HEK293 (cell line): ENCODE data around the gene MTMR6.

Source experiments
- CTCF ChIA-PET: fragments of 350-600 bp; formaldehyde crosslinking; extraction: SDS; loops from one replicate; lab custom pipeline; 2021; ENCODE audit warnings: antibody characterized with exemption; lab: Yijun Ruan, JAX
- POLR2A ChIA-PET: fragments of 300-600 bp; formaldehyde crosslinking; extraction: SDS; loops from one replicate; lab custom pipeline; 2020; ENCODE audit warnings: antibody characterized with exemption, inconsistent platforms; lab: Yijun Ruan, JAX
- H3K27ac ChIP-seq: fragments of 200-500 bp; sonication (Bioruptor generic); 2 replicates; pipeline ENCODE4 v1.5.1; 2014; ENCODE audit warnings: low read depth, low read length, control low read depth, inconsistent platforms; ENCODE audit errors: extremely low read depth
- H3K36me3 ChIP-seq, 2 experiments: fragments of 200-500 bp in 1 of 2; sonication (Bioruptor generic) in 1 of 2; 1 replicate in 1 of 2; 2 replicates in 1 of 2; pipeline ENCODE4 v1.5.1; 2014 to 2017; ENCODE audit warnings: inconsistent platforms in 2 of 2, low read length in 2 of 2; ENCODE audit not compliant: control insufficient read depth in 2 of 2, insufficient read depth in 1 of 2
- H3K4me1 ChIP-seq: fragments of 200-500 bp; sonication (Bioruptor generic); 2 replicates; pipeline ENCODE4 v1.5.1; 2014; ENCODE audit warnings: mild to moderate bottlenecking, low read length, inconsistent platforms; ENCODE audit not compliant: control insufficient read depth, insufficient read depth
- H3K4me3 ChIP-seq: 2 replicates; pipeline ENCODE4 v1.5.1; 2011; ENCODE audit warnings: low read depth, mild to moderate bottlenecking, control low read depth, low read length, moderate library complexity
- H3K9me3 ChIP-seq: fragments of 200-500 bp; sonication (Bioruptor generic); 2 replicates; pipeline ENCODE4 v1.5.1; 2014; ENCODE audit warnings: low read depth, low read length, inconsistent platforms; ENCODE audit not compliant: control insufficient read depth, insufficient read depth
- HIC1 ChIP-seq: fragments of 450-650 bp; formaldehyde crosslinking; IDR thresholded peaks from 2 replicates; pipeline ENCODE4 v1.5.1; 2016; ENCODE audit warnings: missing biosample characterization, missing genetic modification characterization
- IKZF3 ChIP-seq: fragments of 450-650 bp; IDR thresholded peaks from 2 replicates; pipeline ENCODE4 v1.5.0; 2018; ENCODE audit warnings: missing biosample characterization, mild to moderate bottlenecking, missing genetic modification characterization, moderate library complexity
- KLF16 ChIP-seq: fragments of 450-650 bp; formaldehyde crosslinking; IDR thresholded peaks from 2 replicates; pipeline ENCODE4 v1.5.1; 2017; ENCODE audit warnings: missing biosample characterization, missing genetic modification characterization
- KLF17 ChIP-seq: fragments of 450-650 bp; formaldehyde crosslinking; IDR thresholded peaks from 2 replicates; pipeline ENCODE4 v1.5.1; 2016; ENCODE audit warnings: missing biosample characterization, missing genetic modification characterization
- MEIS1 ChIP-seq: sonication (generic); formaldehyde crosslinking; IDR thresholded peaks from 2 replicates; pipeline ENCODE4 v1.8.1; 2022; ENCODE audit warnings: missing genetic modification reagents, mild to moderate bottlenecking, borderline replicate concordance
- PRDM4 ChIP-seq: fragments of 450-650 bp; formaldehyde crosslinking; IDR thresholded peaks from 2 replicates; pipeline ENCODE4 v1.5.1; 2017; ENCODE audit warnings: missing biosample characterization, missing genetic modification characterization
- SP7 ChIP-seq: fragments of 450-650 bp; formaldehyde crosslinking; IDR thresholded peaks from 2 replicates; pipeline ENCODE4 v1.5.1; 2016; ENCODE audit warnings: missing biosample characterization, missing genetic modification characterization
- ZBTB26 ChIP-seq: fragments of 450-650 bp; formaldehyde crosslinking; optimal IDR thresholded peaks from 2 replicates; pipeline ENCODE3; 2016; ENCODE audit warnings: missing biosample characterization, mild to moderate bottlenecking, missing genetic modification characterization
- ZBTB48 ChIP-seq: fragments of 450-650 bp; formaldehyde crosslinking; IDR thresholded peaks from 2 replicates; pipeline ENCODE4 v1.5.1; 2016; ENCODE audit warnings: missing biosample characterization, missing genetic modification characterization
- ZEB2 ChIP-seq: fragments of 450-650 bp; formaldehyde crosslinking; IDR thresholded peaks from 2 replicates; pipeline ENCODE4 v1.5.1; 2016; ENCODE audit warnings: missing biosample characterization, missing genetic modification characterization
- ZNF133 ChIP-seq: fragments of 450-650 bp; formaldehyde crosslinking; IDR thresholded peaks from 2 replicates; pipeline ENCODE4 v1.5.1; 2016; ENCODE audit warnings: missing biosample characterization, missing genetic modification characterization
- ZNF157 ChIP-seq: fragments of 450-650 bp; formaldehyde crosslinking; IDR thresholded peaks from 2 replicates; pipeline ENCODE4 v1.5.1; 2016; ENCODE audit warnings: missing biosample characterization, missing genetic modification characterization
- ZNF174 ChIP-seq: fragments of 450-650 bp; formaldehyde crosslinking; IDR thresholded peaks from 2 replicates; pipeline ENCODE4 v1.5.0; 2017; ENCODE audit warnings: missing biosample characterization, mild to moderate bottlenecking, missing genetic modification characterization
- ZNF274 ChIP-seq, 2 experiments: fragments of 200-500 bp in 1 of 2; fragments of 450-650 bp in 1 of 2; sonication (Bioruptor generic) in 1 of 2; formaldehyde crosslinking in 1 of 2; IDR thresholded peaks; 2 replicates each; pipeline versions ENCODE4 v1.5.1 to v1.6.1; 2014 to 2016; ENCODE audit warnings: borderline replicate concordance in 1 of 2, inconsistent platforms in 1 of 2, low read length in 1 of 2, missing biosample characterization in 1 of 2, missing genetic modification characterization in 1 of 2
- ZNF335 ChIP-seq: fragments of 450-650 bp; formaldehyde crosslinking; conservative IDR thresholded peaks from 2 replicates; pipeline ENCODE4 v1.5.1; 2016; ENCODE audit warnings: missing biosample characterization, missing genetic modification characterization
- ZNF354C ChIP-seq: fragments of 450-650 bp; formaldehyde crosslinking; IDR thresholded peaks from 2 replicates; pipeline ENCODE4 v1.5.1; 2016; ENCODE audit warnings: missing biosample characterization, missing genetic modification characterization, low read depth, borderline replicate concordance
- ZNF580 ChIP-seq: fragments of 450-650 bp; formaldehyde crosslinking; IDR thresholded peaks from 2 replicates; pipeline ENCODE4 v1.5.1; 2016; ENCODE audit warnings: missing biosample characterization, missing genetic modification characterization
- ZNF704 ChIP-seq: fragments of 450-650 bp; formaldehyde crosslinking; IDR thresholded peaks from 2 replicates; pipeline ENCODE4 v1.5.1; 2016; ENCODE audit warnings: missing biosample characterization, missing genetic modification characterization
- ZNF830 ChIP-seq: fragments of 450-650 bp; IDR thresholded peaks from 2 replicates; pipeline ENCODE4 v1.5.0; 2018; ENCODE audit warnings: missing biosample characterization, missing genetic modification characterization, low read depth, mild to moderate bottlenecking, moderate library complexity
- ZSCAN18 ChIP-seq: fragments of 450-650 bp; formaldehyde crosslinking; IDR thresholded peaks from 2 replicates; pipeline ENCODE4 v1.5.1; 2016; ENCODE audit warnings: missing biosample characterization, missing genetic modification characterization

The MTMR6 gene

GRCh38 chr13:25302121-25302520, 14.8 kb upstream of the MTMR6 start:
- no peak for TF ChIP-seq ZEB2 (tag by site-specific recombination)
- TF ChIP-seq ZSCAN18 (tag by site-specific recombination) = no peak
- TF ChIP-seq, all 188 proteins: peak for 0
- peak overlapping the region; percentile 82 for H3K27ac ChIP-seq
- POLR2A ChIA-PET = no interaction called here
- H3K9me3 ChIP-seq = no peaks in the 10 kb centered on the region
- H3K36me3 ChIP-seq = peaks cover 4 to 34% of the 10 kb centered on the region in 2 experiments; a peak in 2 of 3 replicates
- CTCF ChIA-PET = interaction anchor here (0.6 to 1.3 kb wide), 3 partner anchors 14 to 207 kb away, joined by 3 read pairs; no protein-coding TSS in a partner anchor
- H3K4me3 ChIP-seq = peak overlapping the region; percentile 90
- H3K4me1 ChIP-seq = no peaks in the 10 kb centered on the region

GRCh38 chr13:25301347-25302113, 14.2 kb upstream of the MTMR6 start, which contains the start of gene NUP58:
NUP58 (plus strand) TSS chr13:25301625; CDS start chr13:25301774, 149 bp downstream.
- Histone ChIP-seq H3K4me3 (peak within 1 kb of the TSS; percentile 90), H3K4me1 (no peaks in the 10 kb centered on the region), H3K9me3 (no peaks in the 10 kb centered on the region), H3K36me3 (peaks cover 4 to 30% of the 10 kb centered on the region in 2 experiments; a peak in 2 of 3 replicates), H3K27ac (peak within 1 kb of the TSS; percentile 82)
- CTCF ChIA-PET = interaction anchor here (0.7 to 3.1 kb wide), 3 partner anchors 14 to 15 kb away, joined by 3 to 9 read pairs (median 3); partner anchors contain the start of gene MTMR6
- POLR2A ChIA-PET = no interaction called here
- TF ChIP-seq KLF16 = peak; percentile 49; the same call in 1 of the 2 replicates
- TF ChIP-seq ZNF335 (tag by site-specific recombination) = peak; percentile 88
- TF ChIP-seq ZNF354C (tag by site-specific recombination) = no peak
- TF ChIP-seq ZNF133 (tag by site-specific recombination) = no peak
- no peak for TF ChIP-seq ZNF580
- TF ChIP-seq ZNF704 (tag by site-specific recombination) = no peak
- TF ChIP-seq KLF17 (tag by site-specific recombination) = 0 out of 2 replicates have a peak, but pooled peaks have one; percentile 53
- no peak for TF ChIP-seq PRDM4 (tag by site-specific recombination)
- TF ChIP-seq ZBTB48 = no peak
- 0 out of 2 replicates have a peak, but pooled peaks have one; percentile 6 for TF ChIP-seq IKZF3
- no peak for TF ChIP-seq ZNF174 (tag by site-specific recombination)
- no peak for TF ChIP-seq HIC1 (tag by site-specific recombination)
- TF ChIP-seq ZNF274 (IDR thresholded peaks at IDR 0.05; ENCODE audit: low read length) = no peak
- TF ChIP-seq ZNF274 (tag by site-specific recombination; IDR thresholded peaks at IDR 0.05; ENCODE audit: borderline replicate concordance) = no peak
- no peak for TF ChIP-seq ZNF830
- no peak for TF ChIP-seq MEIS1 (CRISPR knock-in tag)
- TF ChIP-seq SP7 (tag by site-specific recombination) = peak; percentile 62
- peak; percentile 88 for TF ChIP-seq ZBTB26
- TF ChIP-seq ZNF157 (tag by site-specific recombination) = no peak
